Activated naive CD8-positive, alpha-beta T cell treated with anti-CD3 and anti-CD28 coated beads for 36 hours (primary cell): ENCODE data around the gene NFIC. TPM values are rescaled to one million over a fixed set of nuclear protein-coding genes. Genes with fewer than 3 reads are reported as not detected.
"Not testable (repeated sequence)": the region's sequence is repeated elsewhere in the genome, so short reads cannot be mapped to it uniquely, and the experiment has no call there.

Experiments used
- DNase-seq: peaks from one replicate; pipeline ENCODE4 v3.0.0; 2021
- H3K27ac Mint-ChIP-seq: one replicate; pipeline ENCODE4 v1.8.0; 2022; ENCODE audit warnings: mild to moderate bottlenecking, moderate library complexity, mixed read lengths
- H3K27me3 Mint-ChIP-seq: one replicate; pipeline ENCODE4 v1.8.0; 2022; ENCODE audit warnings: mild to moderate bottlenecking, mixed read lengths
- H3K36me3 Mint-ChIP-seq: one replicate; pipeline ENCODE4 v1.8.0; 2021; ENCODE audit warnings: mild to moderate bottlenecking, mixed read lengths
- H3K4me1 Mint-ChIP-seq: one replicate; pipeline ENCODE4 v1.8.0; 2021; ENCODE audit warnings: mixed read lengths
- H3K4me3 Mint-ChIP-seq: one replicate; pipeline ENCODE4 v1.8.0; 2022; ENCODE audit warnings: mild to moderate bottlenecking, moderate library complexity, mixed read lengths
- H3K9me3 Mint-ChIP-seq: one replicate; pipeline ENCODE4 v1.8.0; 2022; ENCODE audit warnings: mixed read lengths
- total RNA-seq, 2 experiments: library from RNA; stranded (reverse); gene quantifications; one replicate each; pipeline ENCODE4 v1.2.3, GENCODE V29; 2021

The NFIC gene
- total RNA-seq, 2 experiments from 2014 or later, result 19.0 to 19.5 TPM

- H3K27ac Mint-ChIP-seq, result no peak overlapping the region
- H3K4me1 Mint-ChIP-seq, result peaks cover 3% of the 10 kb centered on the region
- no peak overlapping the region for H3K4me3 Mint-ChIP-seq
These were observed 21.5 kb downstream of the NFIC start for GRCh38 chr19:3387645-3388589.

GRCh38 chr19:3389446-3389778 is 23.0 kb downstream of the NFIC start:
- H3K4me1 Mint-ChIP-seq, result peaks cover 3% of the 10 kb centered on the region
- H3K27ac Mint-ChIP-seq, result no peak overlapping the region
- H3K27me3 Mint-ChIP-seq, result no peaks in the 10 kb centered on the region

More at GRCh38 chr19:3387645-3388589, 21.5 kb downstream of the NFIC start:
- DNase-seq, result no peak
- H3K27me3 Mint-ChIP-seq, result no peaks in the 10 kb centered on the region
- H3K9me3 Mint-ChIP-seq, result no peaks in the 10 kb centered on the region
- H3K36me3 Mint-ChIP-seq, result peaks cover under 1% of the 10 kb centered on the region

GRCh38 chr19:3389876-3390371 is 23.5 kb downstream of the NFIC start:
- DNase-seq, result no peak
- Mint-ChIP-seq H3K36me3 (no peaks in the 10 kb centered on the region), H3K27me3 (no peaks in the 10 kb centered on the region), H3K4me3 (no peak overlapping the region), H3K27ac (no peak overlapping the region), H3K9me3 (no peaks in the 10 kb centered on the region), H3K4me1 (peaks cover 3% of the 10 kb centered on the region)

More at GRCh38 chr19:3389446-3389778, 23.0 kb downstream of the NFIC start:
- Mint-ChIP-seq H3K9me3 (no peaks in the 10 kb centered on the region), H3K36me3 (no peaks in the 10 kb centered on the region), H3K4me3 (no peak overlapping the region)
- DNase-seq, result no peak

- H3K4me3 Mint-ChIP-seq, H3K9me3 Mint-ChIP-seq, H3K36me3 Mint-ChIP-seq, H3K27ac Mint-ChIP-seq, DNase-seq, H3K27me3 Mint-ChIP-seq, H3K4me1 Mint-ChIP-seq: not testable (repeated sequence)
These were observed 25.5 kb downstream of the NFIC start for GRCh38 chr19:3391911-3392310.

- Mint-ChIP-seq H3K27ac (no peak overlapping the region), H3K4me3 (no peak overlapping the region), H3K36me3 (no peaks in the 10 kb centered on the region), H3K9me3 (no peaks in the 10 kb centered on the region), H3K27me3 (no peaks in the 10 kb centered on the region), H3K4me1 (peaks cover 3% of the 10 kb centered on the region)
- DNase-seq, result no peak
These were observed 26.1 kb downstream of the NFIC start for GRCh38 chr19:3392480-3392879.

GRCh38 chr19:3396881-3397265 is 30.5 kb downstream of the NFIC start:
- Mint-ChIP-seq H3K27me3 (no peaks in the 10 kb centered on the region), H3K36me3 (no peaks in the 10 kb centered on the region)

GRCh38 chr19:3397266-3398022 is 31.1 kb downstream of the NFIC start:
- no peak overlapping the region for H3K4me3 Mint-ChIP-seq
- no peak for DNase-seq
- H3K4me1 Mint-ChIP-seq, result no peaks in the 10 kb centered on the region
- H3K27me3 Mint-ChIP-seq, result no peaks in the 10 kb centered on the region
- peaks cover 3% of the 10 kb centered on the region for H3K36me3 Mint-ChIP-seq
- no peaks in the 10 kb centered on the region for H3K9me3 Mint-ChIP-seq
- no peak overlapping the region for H3K27ac Mint-ChIP-seq

More at GRCh38 chr19:3396881-3397265, 30.5 kb downstream of the NFIC start:
- no peak overlapping the region for H3K27ac Mint-ChIP-seq
- no peak for DNase-seq
- no peaks in the 10 kb centered on the region for H3K4me1 Mint-ChIP-seq
- no peak overlapping the region for H3K4me3 Mint-ChIP-seq
- H3K9me3 Mint-ChIP-seq, result no peaks in the 10 kb centered on the region

GRCh38 chr19:3398114-3398899 is 31.9 kb downstream of the NFIC start:
- Mint-ChIP-seq H3K27ac (no peak overlapping the region), H3K9me3 (no peaks in the 10 kb centered on the region), H3K27me3 (no peaks in the 10 kb centered on the region), H3K36me3 (peaks cover 3% of the 10 kb centered on the region), H3K4me1 (no peaks in the 10 kb centered on the region), H3K4me3 (no peak overlapping the region)
- no peak for DNase-seq

GRCh38 chr19:3398900-3399278 is 32.5 kb downstream of the NFIC start:
- Mint-ChIP-seq H3K4me1 (no peaks in the 10 kb centered on the region), H3K9me3 (no peaks in the 10 kb centered on the region), H3K36me3 (peaks cover 3% of the 10 kb centered on the region), H3K27me3 (no peaks in the 10 kb centered on the region), H3K4me3 (no peak overlapping the region), H3K27ac (no peak overlapping the region)
- DNase-seq, result no peak

- H3K27me3 Mint-ChIP-seq, H3K4me1 Mint-ChIP-seq, H3K9me3 Mint-ChIP-seq, H3K27ac Mint-ChIP-seq, H3K36me3 Mint-ChIP-seq, DNase-seq, H3K4me3 Mint-ChIP-seq: not testable (repeated sequence)
These were observed 32.9 kb downstream of the NFIC start for GRCh38 chr19:3399311-3399710.

- no peak for DNase-seq
These were observed 34.8 kb downstream of the NFIC start for GRCh38 chr19:3401004-3401768.

GRCh38 chr19:3402631-3403443 is 36.5 kb downstream of the NFIC start:
- Mint-ChIP-seq H3K27me3 (no peaks in the 10 kb centered on the region), H3K4me1 (peaks cover 1% of the 10 kb centered on the region), H3K27ac (no peak overlapping the region), H3K4me3 (no peak overlapping the region), H3K9me3 (no peaks in the 10 kb centered on the region), H3K36me3 (peaks cover 5% of the 10 kb centered on the region)
- DNase-seq, result no peak

More at GRCh38 chr19:3401004-3401768, 34.8 kb downstream of the NFIC start:
- Mint-ChIP-seq H3K4me1 (no peaks in the 10 kb centered on the region), H3K27me3 (no peaks in the 10 kb centered on the region), H3K36me3 (peaks cover 3% of the 10 kb centered on the region), H3K27ac (no peak overlapping the region), H3K4me3 (no peak overlapping the region), H3K9me3 (no peaks in the 10 kb centered on the region)

GRCh38 chr19:3403489-3404323 is 37.3 kb downstream of the NFIC start:
- H3K27ac Mint-ChIP-seq, result no peak overlapping the region
- no peak overlapping the region for H3K4me3 Mint-ChIP-seq
- H3K36me3 Mint-ChIP-seq, result peaks cover 5% of the 10 kb centered on the region
- H3K4me1 Mint-ChIP-seq, result peaks cover 1% of the 10 kb centered on the region
- no peaks in the 10 kb centered on the region for H3K9me3 Mint-ChIP-seq
- H3K27me3 Mint-ChIP-seq, result no peaks in the 10 kb centered on the region
- DNase-seq, result no peak
